Inflammatory macrophage treated with lipopolysaccharide for 1 hour (primary cell): Measurements from ENCODE around the gene PALLD.
A peak's percentile ranks its signal among the peaks of the same experiment; 100 is the strongest.

Experiments
- DNase-seq, 2 donors: peaks; one replicate each; pipeline ENCODE4 v3.0.0-alpha.2; 2020 to 2022

PALLD gene

GRCh38 chr4:168777277-168777965 is 280.6 kb downstream of the PALLD start:
- no peak for DNase-seq

GRCh38 chr4:168781341-168781740 is 284.5 kb downstream of the PALLD start:
- DNase-seq: no peak

- no peak for DNase-seq
Measured at GRCh38 chr4:168781926-168782325, 285.1 kb downstream of the PALLD start.

GRCh38 chr4:168782439-168782838 is 285.6 kb downstream of the PALLD start:
- DNase-seq: no peak

GRCh38 chr4:168784786-168785461 is 288.1 kb downstream of the PALLD start:
- no peak for DNase-seq

GRCh38 chr4:168787334-168787733 is 290.5 kb downstream of the PALLD start:
- no peak for DNase-seq

- no peak for DNase-seq
Measured at GRCh38 chr4:168787801-168788595, 291.1 kb downstream of the PALLD start.

GRCh38 chr4:168790898-168791297 is 294.0 kb downstream of the PALLD start:
- DNase-seq: no peak

- DNase-seq: no peak
Measured at GRCh38 chr4:168791376-168791775, 294.5 kb downstream of the PALLD start.

- DNase-seq: no peak
Measured at GRCh38 chr4:168793542-168793941, 296.7 kb downstream of the PALLD start.

- DNase-seq: no peak
Measured at GRCh38 chr4:168794092-168794707, 297.3 kb downstream of the PALLD start.

GRCh38 chr4:168794881-168795280 is 298.0 kb downstream of the PALLD start:
- peak; percentile 43 to 73 for DNase-seq

- DNase-seq: no peak
Measured at GRCh38 chr4:168795346-168795745, 298.5 kb downstream of the PALLD start.

- DNase-seq: no peak
Measured at GRCh38 chr4:168796362-168797106, 299.7 kb downstream of the PALLD start.

GRCh38 chr4:168797194-168797593 is 300.3 kb downstream of the PALLD start:
- DNase-seq: peak; percentile 78 to 81

GRCh38 chr4:168797738-168798375 is 301.0 kb downstream of the PALLD start:
- peak; percentile 53 to 60 for DNase-seq

GRCh38 chr4:168800926-168801325 is 304.1 kb downstream of the PALLD start:
- no peak for DNase-seq

GRCh38 chr4:168802222-168802621 is 305.4 kb downstream of the PALLD start:
- no peak for DNase-seq

GRCh38 chr4:168803052-168803451 is 306.2 kb downstream of the PALLD start:
- peak; percentile 66 to 84 for DNase-seq

- DNase-seq: no peak
Measured at GRCh38 chr4:168803732-168804131, 306.9 kb downstream of the PALLD start.

GRCh38 chr4:168804146-168804545 is 307.3 kb downstream of the PALLD start:
- no peak for DNase-seq

GRCh38 chr4:168805341-168805740 is 308.5 kb downstream of the PALLD start:
- DNase-seq: no peak
